GM19023 (cell line): Measurements from ENCODE around the gene IMPG2.
"Not testable (repeated sequence)": the region's sequence is repeated elsewhere in the genome, so short reads cannot be mapped to it uniquely, and the experiment has no call there.

Experiments
- ATAC-seq: cut with Tn5 transposase; IDR thresholded peaks from one replicate; pipeline ENCODE4 v1.9.1; 2021; ENCODE audit warnings: mild to moderate bottlenecking, moderate library complexity; ENCODE audit not compliant: unreplicated experiment

The IMPG2 gene

GRCh38 chr3:101320475-101320874 lies at the start of gene IMPG2:
TSS of gene IMPG2 (minus strand) at chr3:101320575. CDS start at chr3:101320372, 203 bp downstream.
- no peak for ATAC-seq

- ATAC-seq, result no peak
Measured at GRCh38 chr3:101362406-101362805, 42.0 kb upstream of the IMPG2 start.

DNA sequence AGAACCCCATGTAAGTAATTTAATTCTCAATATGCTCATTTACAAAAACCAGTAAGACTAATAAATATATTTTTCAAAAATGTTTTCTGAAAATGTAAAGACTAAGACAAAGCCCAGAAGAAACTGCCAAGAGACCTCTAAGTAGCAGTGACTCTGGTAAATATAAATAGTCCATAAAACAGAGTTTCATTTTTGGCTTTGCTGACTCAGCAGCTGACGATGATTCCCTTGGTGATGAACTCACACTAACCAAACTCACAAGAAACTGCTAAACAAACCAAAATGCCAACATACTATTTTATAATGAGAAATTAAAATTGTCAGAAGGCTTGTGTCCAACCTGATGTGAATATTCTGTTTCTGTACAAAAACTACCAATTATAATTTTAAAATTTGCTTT lies 31.5 kb upstream of the IMPG2 start:
- no peak for ATAC-seq

DNA sequence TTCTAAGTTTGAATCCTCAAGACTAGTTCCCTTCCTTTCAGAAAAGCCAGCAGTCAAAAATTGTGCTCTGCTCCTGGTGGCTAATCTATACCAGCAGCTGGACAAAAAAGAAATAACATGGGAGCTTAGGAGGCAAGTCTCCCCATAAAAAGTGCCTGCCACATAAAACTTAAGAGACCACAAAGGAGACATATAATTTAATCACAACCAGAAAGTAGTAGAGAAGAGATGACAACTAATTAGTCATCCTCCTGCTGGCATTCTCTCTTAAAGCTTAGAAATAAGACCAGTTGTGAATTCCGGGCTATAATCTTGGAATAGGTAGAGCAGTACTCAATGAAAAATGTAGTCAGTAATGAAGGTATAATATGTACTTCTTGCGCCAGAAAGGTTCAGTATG lies 20.2 kb upstream of the IMPG2 start:
- no peak for ATAC-seq

GRCh38 chr3:101333883-101334282 lies 13.5 kb upstream of the IMPG2 start:
- ATAC-seq, result no peak

- no peak for ATAC-seq
Measured at GRCh38 chr3:101329016-101329673, 8.8 kb upstream of the IMPG2 start.

GRCh38 chr3:101325393-101326134 lies 5.2 kb upstream of the IMPG2 start:
- no peak for ATAC-seq

DNA sequence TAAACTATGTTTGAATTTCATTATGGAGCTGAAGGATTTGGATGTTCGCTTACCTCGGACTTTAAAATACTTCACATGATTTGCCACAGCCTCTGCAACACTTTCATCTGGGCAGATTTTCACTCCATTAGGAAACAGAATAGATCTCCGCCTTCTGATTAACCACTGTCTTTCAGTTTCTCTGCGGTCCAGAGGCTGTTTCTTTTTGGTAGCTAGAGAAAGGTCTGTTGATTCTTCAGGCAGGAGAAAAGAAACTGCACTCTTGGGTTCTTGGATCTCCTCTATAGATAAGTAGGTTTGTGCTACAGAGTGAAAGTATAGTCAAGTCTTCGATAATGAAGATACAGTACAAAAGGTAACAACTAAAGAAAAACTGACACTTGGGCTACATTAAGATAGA lies 844 bp downstream of the IMPG2 start:
- ATAC-seq, result no peak

DNA sequence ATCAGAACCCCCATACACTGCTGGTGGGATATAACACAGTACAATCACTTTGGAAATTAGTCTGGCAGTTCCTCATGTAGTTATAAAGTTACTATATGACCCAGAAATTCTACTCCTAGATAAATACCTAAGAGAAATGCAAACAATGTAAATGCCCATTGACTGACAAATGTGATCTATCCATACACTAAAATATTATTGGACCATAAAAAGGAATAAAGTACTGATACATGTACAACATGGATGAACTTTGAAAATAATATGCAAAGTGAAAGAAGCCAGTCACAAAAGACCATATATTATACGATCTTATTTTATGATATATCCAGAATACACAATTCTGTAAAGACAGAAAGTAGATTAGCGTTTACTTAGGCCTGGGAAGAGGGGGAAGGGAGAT lies 7.8 kb downstream of the IMPG2 start:
- ATAC-seq, result no peak

DNA sequence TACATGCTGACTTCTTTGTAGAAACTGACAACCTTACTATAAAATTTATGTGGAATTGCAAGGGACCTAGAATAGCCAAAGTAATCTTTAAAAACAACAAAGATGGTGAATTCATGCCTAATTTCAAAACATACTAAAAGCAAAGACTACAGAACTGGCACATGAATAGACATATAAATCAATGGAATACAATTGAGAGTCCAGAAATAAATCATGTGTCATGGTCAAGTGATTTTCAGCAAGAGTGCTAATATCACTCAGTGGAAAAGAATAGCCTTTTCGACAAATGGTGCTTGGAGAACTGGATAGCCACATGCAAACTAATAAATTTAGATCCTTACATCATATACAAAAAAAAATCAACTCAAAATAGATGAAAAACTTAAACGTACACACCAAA lies 8.7 kb downstream of the IMPG2 start:
- ATAC-seq, result no peak

DNA sequence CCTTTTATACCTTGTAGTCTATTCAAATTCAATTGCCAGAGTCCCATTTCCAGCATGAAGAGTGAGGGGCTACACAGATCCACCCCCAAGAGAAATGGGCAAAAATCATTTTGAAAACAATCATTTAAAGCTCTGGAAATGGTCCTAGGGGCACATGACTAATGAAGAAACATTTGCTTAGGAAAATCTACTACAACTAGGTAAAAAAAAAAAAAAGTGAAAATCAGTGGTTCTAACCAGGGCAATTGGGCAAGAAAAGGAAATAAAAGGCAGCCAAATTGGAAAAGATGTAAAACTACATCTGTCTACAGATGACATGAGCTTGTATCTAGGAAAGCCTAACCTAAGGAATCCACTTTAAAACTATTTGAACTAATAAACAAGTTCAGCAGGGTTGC lies 9.4 kb downstream of the IMPG2 start:
- ATAC-seq, result no peak

- ATAC-seq, result not testable (repeated sequence)
Measured at GRCh38 chr3:101308147-101308772, 12.1 kb downstream of the IMPG2 start.

DNA sequence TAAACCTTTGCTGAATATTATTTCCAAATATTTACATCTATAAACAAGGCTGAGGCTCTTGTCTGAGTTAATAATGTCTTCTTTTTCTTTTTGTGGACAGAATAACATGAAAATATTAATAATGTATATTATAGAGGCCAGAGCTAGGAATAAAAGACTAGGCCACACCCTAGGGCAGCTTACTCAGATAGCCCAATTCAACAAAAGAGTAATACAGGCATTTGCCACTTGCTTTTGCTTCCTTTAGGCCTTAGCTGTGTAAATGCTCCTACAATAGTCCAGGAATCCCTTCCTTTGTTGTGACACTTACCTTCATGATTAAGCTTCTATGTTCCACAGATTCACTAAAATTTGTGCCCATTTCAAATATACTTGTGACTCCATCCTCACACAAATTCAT lies 16.5 kb downstream of the IMPG2 start:
- no peak for ATAC-seq

DNA sequence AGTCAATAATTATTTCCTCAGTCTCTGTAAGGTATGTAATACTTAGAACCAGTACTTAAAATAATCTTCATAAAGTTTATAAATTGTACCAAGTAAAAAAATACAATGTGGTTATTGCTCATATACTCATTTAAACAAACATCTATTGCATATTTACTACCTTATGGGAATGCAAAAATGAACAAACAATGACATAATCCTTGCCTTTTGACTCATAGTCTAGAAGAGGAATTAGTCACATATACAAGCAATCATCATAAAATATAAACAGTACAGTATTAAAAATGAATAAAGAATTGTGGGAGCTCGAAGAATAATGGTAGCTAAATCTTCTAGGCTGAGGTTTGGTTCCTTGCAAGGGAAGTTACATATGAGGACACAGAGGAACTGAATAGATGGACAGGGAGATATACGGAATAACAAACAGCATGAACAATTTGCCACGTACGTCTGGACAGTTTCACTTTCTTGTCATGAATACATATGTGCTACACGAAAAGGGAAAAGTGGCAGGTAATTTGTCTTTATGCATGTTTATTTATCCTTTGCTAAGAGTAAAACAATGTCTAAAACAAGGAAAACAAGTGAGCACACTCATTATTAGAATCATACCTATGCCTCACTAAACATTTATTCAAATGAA lies 17.2 kb downstream of the IMPG2 start:
- no peak for ATAC-seq

DNA sequence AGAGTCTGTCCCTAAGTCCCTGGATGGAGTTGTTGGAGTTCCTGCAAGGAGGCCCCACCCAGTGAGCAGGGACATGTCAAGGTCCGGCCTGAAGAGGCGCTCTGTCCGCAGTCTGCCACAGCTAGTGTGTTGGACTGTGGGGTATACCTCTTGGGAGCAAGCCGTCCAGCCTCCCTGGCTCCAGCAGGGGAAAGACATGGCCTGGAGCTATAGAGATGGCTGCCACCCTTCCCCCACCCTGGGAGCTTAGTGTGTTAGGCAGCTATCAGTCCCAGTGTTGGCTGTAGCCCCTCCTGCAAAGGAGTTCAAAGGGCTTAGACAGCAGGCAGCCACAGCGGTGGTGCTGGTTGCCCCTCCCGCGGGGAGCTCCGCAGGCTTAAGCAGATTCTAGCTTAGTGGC lies 20.3 kb downstream of the IMPG2 start:
- ATAC-seq, result no peak

DNA sequence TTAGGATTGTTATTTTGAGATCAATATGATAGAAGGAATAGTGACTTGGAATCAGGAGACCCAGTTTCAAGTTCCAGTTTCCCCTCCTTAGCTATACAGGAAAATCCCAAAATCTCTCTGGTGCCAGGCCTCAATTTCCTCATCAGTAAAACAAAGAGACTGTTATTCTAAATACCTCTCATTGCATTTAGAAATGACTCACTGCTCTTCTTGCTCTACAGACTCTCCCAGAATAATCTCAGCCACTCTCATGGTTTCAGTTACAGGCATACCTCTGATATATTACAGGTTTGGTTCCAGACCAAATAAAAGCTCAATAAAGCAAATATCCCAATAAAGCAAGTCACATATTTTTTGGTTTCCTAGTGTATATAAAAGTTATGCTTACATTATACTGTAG lies 28.3 kb downstream of the IMPG2 start:
- no peak for ATAC-seq

DNA sequence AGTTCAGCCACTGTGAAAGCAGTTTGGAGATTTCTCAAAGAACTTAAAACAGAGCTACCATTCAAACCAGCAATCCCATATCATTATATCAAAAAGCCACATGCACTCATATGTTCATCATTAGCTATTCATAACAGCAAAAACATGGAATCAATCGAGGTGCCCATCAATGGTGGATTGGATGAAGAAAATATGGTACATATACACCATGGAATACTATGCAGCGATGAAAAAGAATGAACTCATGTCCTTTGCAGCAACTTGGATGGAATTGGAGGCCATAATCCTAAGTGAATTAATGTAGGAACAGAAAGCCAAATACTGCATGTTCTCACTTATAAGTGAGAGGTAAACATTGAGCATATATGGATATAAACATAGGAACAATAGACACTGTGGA lies 32.1 kb downstream of the IMPG2 start:
- no peak for ATAC-seq

DNA sequence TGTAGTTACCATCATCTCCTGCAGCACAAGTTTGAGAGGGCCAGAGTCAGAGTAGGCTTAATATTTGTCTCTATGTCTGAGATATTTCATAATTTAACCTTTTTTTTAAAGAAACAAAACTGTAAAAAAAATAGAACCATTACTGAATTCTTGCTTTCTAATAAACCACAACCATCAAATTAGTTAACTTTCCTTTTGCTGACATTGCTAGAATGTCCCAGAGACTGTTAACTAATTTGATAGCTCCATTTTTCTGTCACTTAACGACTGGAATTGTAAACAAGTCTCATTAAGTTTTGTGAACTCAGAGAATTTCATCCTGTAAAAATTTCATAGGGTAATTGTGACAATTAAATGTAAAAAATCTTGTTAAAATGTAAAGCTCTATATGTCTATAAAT lies 35.6 kb downstream of the IMPG2 start:
- no peak for ATAC-seq

DNA sequence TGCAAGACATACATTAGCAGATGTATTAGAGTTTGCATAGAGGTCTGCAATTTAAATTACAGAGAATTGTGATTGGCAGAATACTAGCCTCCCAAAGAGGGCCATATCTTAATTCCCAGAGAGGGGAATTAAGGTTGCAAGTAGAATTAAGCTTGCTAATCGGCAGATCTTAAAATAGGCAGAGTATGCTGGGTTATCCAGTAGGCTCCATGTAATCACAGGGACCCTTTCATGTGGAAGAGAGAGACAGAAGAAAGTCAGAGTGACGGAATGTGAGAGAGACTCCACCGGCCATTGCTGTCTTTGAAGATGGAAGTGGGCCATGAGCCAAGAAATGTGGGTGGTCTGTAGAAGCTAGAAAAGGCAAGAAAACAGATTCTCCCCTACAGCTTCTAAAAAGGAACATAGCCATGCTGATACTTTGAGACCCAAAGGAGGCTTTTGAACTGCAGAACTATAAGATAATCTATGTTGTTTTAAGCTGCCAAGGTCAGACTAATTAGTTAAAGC lies 38.8 kb downstream of the IMPG2 start:
- ATAC-seq, result no peak

GRCh38 chr3:101279765-101280385 lies 40.5 kb downstream of the IMPG2 start:
- ATAC-seq, result no peak

DNA sequence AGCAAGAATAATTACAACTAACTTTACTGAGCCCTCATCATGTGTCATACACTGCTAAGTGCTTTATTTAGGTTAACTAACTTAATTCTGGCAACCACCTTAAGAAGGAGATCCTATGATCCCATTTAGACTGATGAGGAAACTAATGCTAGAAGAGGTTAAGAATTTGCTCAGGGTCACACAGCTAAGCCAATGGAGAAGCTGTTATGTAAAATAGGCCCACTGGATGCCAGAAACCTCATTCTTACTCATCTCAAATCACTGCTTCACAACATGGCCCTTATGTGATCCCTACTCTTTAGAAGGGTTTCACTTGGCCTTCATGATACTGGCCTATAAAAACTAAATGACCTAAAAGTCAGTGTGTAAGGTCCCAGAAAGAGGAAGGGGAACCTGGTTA lies 41.2 kb downstream of the IMPG2 start:
- no peak for ATAC-seq
